Ramos (cell line): ENCODE results near the gene PCDHGB3.
"Not testable (repeated sequence)": the region's sequence is repeated elsewhere in the genome, so short reads cannot be mapped to it uniquely, and the experiment has no call there.

Source experiments
- in situ Hi-C: fragments of 300-500 bp; cut with MboI; formaldehyde crosslinking; loops from one replicate; pipeline ENCODE4 v1.14.3; 2022; ENCODE audit warnings: low sequenced_read_pairs; ENCODE audit not compliant: unreplicated experiment

PCDHGB3 gene

DNA sequence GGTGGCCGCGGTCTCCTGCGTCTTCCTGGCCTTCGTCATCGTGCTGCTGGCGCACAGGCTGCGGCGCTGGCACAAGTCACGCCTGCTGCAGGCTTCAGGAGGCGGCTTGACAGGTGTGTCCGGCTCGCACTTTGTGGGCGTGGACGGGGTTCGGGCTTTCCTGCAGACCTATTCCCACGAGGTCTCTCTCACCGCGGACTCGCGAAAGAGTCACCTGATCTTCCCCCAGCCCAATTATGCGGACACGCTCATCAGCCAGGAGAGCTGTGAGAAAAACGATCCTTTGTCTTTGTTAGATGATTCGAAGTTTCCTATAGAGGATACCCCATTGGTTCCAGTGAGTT lies 45.2 kb downstream of the PCDHGB3 start:
- in situ Hi-C loops, result not testable (repeated sequence)

DNA sequence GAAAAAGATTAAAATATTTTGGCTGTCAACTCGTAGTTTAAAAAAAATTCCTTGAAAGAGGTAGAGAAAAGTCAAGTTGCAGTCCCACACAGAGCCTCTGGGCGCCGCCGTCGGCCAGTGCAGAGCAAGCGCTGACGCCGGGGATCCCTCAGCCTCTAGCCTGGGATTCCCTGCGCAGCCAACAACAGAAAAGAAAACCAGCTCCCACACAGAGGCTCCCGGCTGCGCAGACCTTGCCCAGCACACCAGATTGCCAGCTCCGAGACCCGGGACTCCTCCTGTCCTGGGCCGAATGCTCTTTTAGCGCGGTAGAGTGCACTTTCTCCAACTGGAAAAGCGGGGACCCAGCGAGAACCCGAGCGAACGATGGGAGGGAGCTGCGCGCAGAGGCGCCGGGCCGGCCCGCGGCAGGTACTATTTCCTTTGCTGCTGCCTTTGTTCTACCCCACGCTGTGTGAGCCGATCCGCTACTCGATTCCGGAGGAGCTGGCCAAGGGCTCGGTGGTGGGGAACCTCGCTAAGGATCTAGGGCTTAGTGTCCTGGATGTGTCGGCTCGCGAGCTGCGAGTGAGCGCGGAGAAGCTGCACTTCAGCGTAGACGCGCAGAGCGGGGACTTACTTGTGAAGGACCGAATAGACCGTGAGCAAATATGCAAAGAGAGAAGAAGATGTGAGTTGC lies 47.6 kb downstream of the PCDHGB3 start, which contains the start of gene PCDHGB7:
PCDHGB7 (plus strand) TSS at position 184 of the 679 bp plus-strand sequence; CDS start at position 367, 183 bp downstream.
- in situ Hi-C loops, result not testable (repeated sequence)

DNA sequence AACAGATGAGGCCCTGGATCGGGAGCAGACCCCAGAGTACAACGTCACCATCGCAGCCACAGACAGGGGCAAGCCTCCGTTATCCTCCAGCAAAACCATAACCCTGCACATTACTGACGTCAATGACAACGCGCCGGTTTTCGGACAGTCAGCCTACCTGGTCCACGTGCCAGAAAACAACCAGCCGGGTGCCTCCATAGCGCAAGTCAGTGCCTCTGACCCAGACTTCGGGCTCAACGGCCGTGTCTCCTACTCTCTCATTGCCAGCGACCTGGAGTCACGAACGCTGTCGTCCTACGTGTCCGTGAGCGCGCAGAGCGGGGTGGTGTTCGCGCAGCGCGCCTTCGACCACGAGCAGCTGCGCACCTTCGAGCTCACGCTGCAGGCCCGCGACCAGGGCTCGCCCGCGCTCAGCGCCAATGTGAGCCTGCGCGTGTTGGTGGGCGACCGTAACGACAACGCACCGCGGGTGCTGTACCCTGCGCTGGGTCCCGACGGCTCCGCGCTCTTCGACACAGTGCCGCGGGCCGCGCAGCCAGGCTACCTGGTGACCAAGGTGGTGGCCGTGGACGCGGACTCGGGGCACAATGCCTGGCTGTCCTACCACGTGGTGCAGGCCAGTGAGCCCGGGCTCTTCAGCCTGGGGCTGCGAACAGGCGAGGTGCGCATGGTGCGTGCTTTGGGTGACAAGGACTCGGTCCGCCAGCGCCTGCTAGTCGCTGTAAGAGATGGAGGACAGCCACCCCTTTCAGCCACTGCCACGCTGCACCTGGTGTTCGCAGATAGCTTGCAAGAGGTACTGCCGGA lies 49.2 kb downstream of the PCDHGB3 start:
- in situ Hi-C loops, result no loop called here

DNA sequence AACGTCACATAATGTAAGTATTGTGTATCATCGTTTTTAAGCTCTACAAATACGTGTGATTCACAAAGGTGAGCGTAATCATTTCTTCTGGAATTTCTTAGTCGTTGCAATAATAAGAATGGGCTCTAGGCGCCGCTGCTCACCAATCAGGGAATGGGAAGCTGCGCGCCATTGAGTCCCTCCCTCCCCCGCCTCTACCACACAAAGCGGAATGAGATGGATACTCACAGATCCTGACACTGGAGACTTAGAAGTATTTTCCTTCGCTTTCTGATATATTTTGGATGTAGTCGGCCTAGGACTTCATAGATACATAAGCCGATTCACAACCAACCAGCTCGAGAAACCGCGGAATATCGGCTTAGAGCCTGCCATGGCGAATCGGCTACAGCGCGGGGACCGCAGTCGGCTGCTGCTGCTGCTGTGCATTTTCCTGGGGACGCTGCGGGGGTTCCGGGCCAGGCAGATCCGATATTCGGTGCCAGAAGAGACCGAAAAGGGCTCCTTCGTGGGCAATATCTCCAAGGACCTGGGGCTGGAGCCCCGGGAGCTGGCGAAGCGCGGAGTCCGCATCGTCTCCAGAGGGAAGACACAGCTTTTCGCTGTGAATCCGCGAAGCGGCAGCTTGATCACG lies 50.9 kb downstream of the PCDHGB3 start, which contains the start of gene PCDHGA11:
PCDHGA11 (plus strand) TSS at position 197 of the 634 bp plus-strand sequence; CDS start at position 374, 177 bp downstream.
- in situ Hi-C loops, result loop anchor here (5.0 kb wide), 1 partner anchor 136 kb away; no protein-coding TSS in a partner anchor

DNA sequence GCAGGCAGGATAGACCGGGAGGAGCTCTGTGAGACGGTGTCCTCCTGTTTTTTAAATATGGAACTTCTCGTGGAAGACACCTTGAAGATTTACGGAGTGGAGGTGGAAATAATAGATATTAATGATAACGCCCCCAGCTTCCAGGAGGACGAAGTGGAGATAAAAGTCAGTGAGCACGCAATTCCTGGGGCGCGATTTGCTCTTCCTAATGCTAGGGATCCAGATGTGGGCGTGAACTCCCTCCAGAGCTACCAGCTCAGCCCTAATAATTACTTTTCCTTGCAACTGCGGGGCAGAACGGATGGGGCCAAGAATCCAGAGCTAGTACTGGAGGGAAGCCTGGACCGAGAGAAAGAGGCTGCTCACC lies 51.4 kb downstream of the PCDHGB3 start:
- in situ Hi-C loops, result loop anchor here (5.0 kb wide), 1 partner anchor 136 kb away; no protein-coding TSS in a partner anchor
